Pancreas (tissue), 10 donors: ENCODE results near the gene MTFR2. TPM values are rescaled to one million over a fixed set of nuclear protein-coding genes. Genes with fewer than 3 reads are reported as not detected.

Experiments
- ATAC-seq, 4 donors: fragments of 200-7000 bp; cut with Tn5 transposase; one replicate each; pipeline versions ENCODE4 v1.8.0 to v1.9.1; 2020; ENCODE audit warnings: mild to moderate bottlenecking in 4 of 4, moderate library complexity in 4 of 4
- DNase-seq, 6 donors: peaks; one replicate each; pipeline ENCODE4 v3.0.0-alpha.2; 2020
- FAIRE-seq: peaks from 2 replicates; lab custom pipeline; 2012; peaks lifted over from hg19 to GRCh38; lab: Jason Lieb, UNC
- H3K27ac ChIP-seq, 4 donors: fragments of 200-600 bp; sonication (generic); 1 replicate in 3 of 4; 2 replicates in 1 of 4; pipeline versions ENCODE4 v1.5.0 to v1.8.0; 2020
- H3K27me3 ChIP-seq, 4 donors: fragments of 200-600 bp; one replicate each; pipeline ENCODE4 v1.8.0; 2021
- H3K36me3 ChIP-seq, 3 donors: fragments of 200-600 bp; sonication (generic) in 1 of 3; one replicate each; pipeline versions ENCODE4 v1.5.0 to v1.8.0; 2020 to 2021
- H3K4me1 ChIP-seq, 3 donors: fragments of 200-600 bp; one replicate each; pipeline ENCODE4 v1.8.0; 2021
- H3K4me3 ChIP-seq, 4 donors: fragments of 200-600 bp; sonication (generic) in 2 of 4; one replicate each; pipeline versions ENCODE4 v1.5.0 to v1.8.0; 2020 to 2021
- H3K9me3 ChIP-seq, 4 donors: fragments of 200-600 bp; one replicate each; pipeline ENCODE4 v1.8.0; 2021
- WGBS, 2 donors: extraction: QIAGEN DNeasy Blood & Tissue Kit; methylation state at CpG; one replicate each; pipeline ENCODE4 v1.1.7; 2013; 5-methylcytosine and 5-hydroxymethylcytosine counted together
- intact Hi-C, 3 donors: fragments of 100-400 bp; cut with DNase I; formaldehyde crosslinking; loops; one replicate each; pipeline versions ENCODE4 v1.11.1 to v1.14.2; 2022
- polyA plus RNA-seq, 2 donors: library from polyadenylated mRNA; stranded (reverse); fragments of 200-250 nt; gene quantifications; one replicate each; pipeline ENCODE4 v1.2.3, GENCODE V29; 2013
- total RNA-seq, 6 donors: library from RNA; stranded (reverse); fragmentation: NEBNext Ultra II Directional in 4 of 6; extraction: Animal tissue kit (Norgen Biotek cat#: 25700) in 4 of 6; gene quantifications; one replicate each; pipeline versions ENCODE4 v1.2.1 to v1.2.4, GENCODE V29; 2021 to 2023
- TF ChIP-seq, protein P1 (sequence below), 4 donors: fragments of 200-600 bp; sonication (generic) in 3 of 4; IDR thresholded peaks; one replicate each; pipeline versions ENCODE4 v1.5.0 to v1.8.0; 2021; ENCODE audit warnings: antibody characterized with exemption in 4 of 4
- donor health status: healthy with polysubstance abuse.
- donor health status: DM: no; HTN: no; CAD: no; lungs with moderate emphysema.
- donor health status: DM: no; HTN: no; CAD: no.
- donor health status: control.
- donor health status: control.
- donor health status: Bipolar disorder and iron deficiency.
- donor health status: DM: yes; HTN: yes; CAD: no.
- donor health status: DM: no; HTN: no; CAD: no.
- donor health status: DM: no; HTN: no; CAD: no.
- donor health status: DM: yes; HTN: yes; CAD: no.

The MTFR2 gene
- total and polyA plus RNA-seq, 8 donors: 0.08 to 0.61 (median 0.34) TPM; not detected in 1

DNA sequence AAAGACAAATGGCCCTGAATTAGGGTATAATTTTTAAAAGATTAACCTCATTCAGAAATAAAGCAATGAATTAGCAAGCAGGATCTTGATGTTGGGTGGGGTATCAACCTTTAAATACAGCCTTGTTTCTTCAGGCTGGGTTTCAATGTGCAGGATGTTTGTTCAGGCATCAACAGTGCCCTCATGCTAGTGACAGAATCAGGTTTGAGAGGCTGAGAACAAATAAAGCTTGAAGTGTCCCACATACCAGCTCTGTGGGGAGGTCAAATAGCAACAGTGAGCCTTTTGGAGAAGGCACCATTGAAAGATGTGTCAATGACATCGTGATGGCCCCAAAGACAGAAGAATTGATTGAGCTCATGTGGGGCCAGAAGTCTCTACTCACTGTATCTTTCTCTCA lies 68.2 kb downstream of the MTFR2 start:
- FAIRE-seq: no peak
- Histone ChIP-seq H3K36me3 (no peaks in the 10 kb centered on the region), H3K27ac (no peak overlapping the region), H3K9me3 (no peaks in the 10 kb centered on the region), H3K4me1 (no peaks in the 10 kb centered on the region), H3K27me3 (no peaks in the 10 kb centered on the region), H3K4me3 (no peak overlapping the region)
- 69 to 70% methylated on average over 1 of the region's 1 CpG for WGBS, 2 donors
- TF ChIP-seq, protein P1, sequence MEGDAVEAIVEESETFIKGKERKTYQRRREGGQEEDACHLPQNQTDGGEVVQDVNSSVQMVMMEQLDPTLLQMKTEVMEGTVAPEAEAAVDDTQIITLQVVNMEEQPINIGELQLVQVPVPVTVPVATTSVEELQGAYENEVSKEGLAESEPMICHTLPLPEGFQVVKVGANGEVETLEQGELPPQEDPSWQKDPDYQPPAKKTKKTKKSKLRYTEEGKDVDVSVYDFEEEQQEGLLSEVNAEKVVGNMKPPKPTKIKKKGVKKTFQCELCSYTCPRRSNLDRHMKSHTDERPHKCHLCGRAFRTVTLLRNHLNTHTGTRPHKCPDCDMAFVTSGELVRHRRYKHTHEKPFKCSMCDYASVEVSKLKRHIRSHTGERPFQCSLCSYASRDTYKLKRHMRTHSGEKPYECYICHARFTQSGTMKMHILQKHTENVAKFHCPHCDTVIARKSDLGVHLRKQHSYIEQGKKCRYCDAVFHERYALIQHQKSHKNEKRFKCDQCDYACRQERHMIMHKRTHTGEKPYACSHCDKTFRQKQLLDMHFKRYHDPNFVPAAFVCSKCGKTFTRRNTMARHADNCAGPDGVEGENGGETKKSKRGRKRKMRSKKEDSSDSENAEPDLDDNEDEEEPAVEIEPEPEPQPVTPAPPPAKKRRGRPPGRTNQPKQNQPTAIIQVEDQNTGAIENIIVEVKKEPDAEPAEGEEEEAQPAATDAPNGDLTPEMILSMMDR (IDR thresholded peaks at IDR 0.05): no peak
- ATAC-seq: no peak
- no peak for DNase-seq
- intact Hi-C loops: no loop called here

DNA sequence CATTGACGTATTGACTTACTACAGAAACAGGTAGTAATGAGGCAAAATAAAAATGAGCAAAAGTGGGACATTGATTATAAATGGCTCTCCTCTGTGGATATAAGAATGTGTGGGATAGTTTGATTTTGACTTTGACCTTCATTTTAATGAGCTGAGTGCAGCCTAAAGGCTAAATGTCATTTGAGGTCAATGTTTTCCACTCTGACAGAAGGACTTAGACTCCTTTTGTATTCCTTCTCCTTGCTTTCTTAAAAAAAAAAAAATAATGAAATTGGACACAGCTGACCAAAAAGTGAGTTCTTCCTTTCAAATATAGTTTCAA lies 68.6 kb downstream of the MTFR2 start:
- Histone ChIP-seq H3K9me3 (no peaks in the 10 kb centered on the region), H3K4me1 (no peaks in the 10 kb centered on the region), H3K27me3 (no peaks in the 10 kb centered on the region), H3K27ac (no peak overlapping the region), H3K4me3 (no peak overlapping the region), H3K36me3 (no peaks in the 10 kb centered on the region)
- ATAC-seq (no peak), FAIRE-seq (no peak), DNase-seq (no peak)
- TF ChIP-seq, protein P1 (IDR thresholded peaks at IDR 0.05): no peak
- intact Hi-C loops: no loop called here
- 61 to 69% methylated on average over 1 of the region's 1 CpG for WGBS, 2 donors

Other genes starting within 250 kb of the MTFR2 start
- gene BCLAF1, start 39.5 kb upstream of the MTFR2 start, total RNA-seq: 10 to 100 TPM; 35.9 to 73.3 (median 53.5) TPM
- gene BCLAF1, start 39.5 kb upstream of the MTFR2 start, polyA plus RNA-seq: 10 to 100 TPM; 14.5 to 25.7 TPM